ENCODE results near the gene SLC22A16. TPM values are rescaled to one million over a fixed set of nuclear protein-coding genes. Genes with fewer than 3 reads are reported as not detected.
A peak's percentile ranks its signal among the peaks of the same experiment; 100 is the strongest.
"Not testable (repeated sequence)": the region's sequence is repeated elsewhere in the genome, so short reads cannot be mapped to it uniquely, and the experiment has no call there.

Gene SLC22A16
- total RNA-seq, 1 experiment from 2014 or later: not detected

- H3K4me2 ChIP-seq (ENCODE audit: low read length): no peak overlapping the region
- no peaks in the 10 kb centered on the region for H3K27me3 ChIP-seq (ENCODE audit: low read length)
- no peaks in the 10 kb centered on the region for H3F3A ChIP-seq (ENCODE audit: low read length, unreplicated experiment)
- no peaks in the 10 kb centered on the region for H3K79me2 ChIP-seq (ENCODE audit: low read length)
- H3K36me3 ChIP-seq (ENCODE audit: low read depth, low read length): no peaks in the 10 kb centered on the region
- no peaks in the 10 kb centered on the region for H4K20me1 ChIP-seq (ENCODE audit: low read length)
- TF ChIP-seq EZH2phosphoT487 (IDR thresholded peaks at IDR 0.05; ENCODE audit: borderline replicate concordance, low read length): no peak
- TF ChIP-seq CTCF (conservative IDR thresholded peaks at IDR 0.05; ENCODE audit: low read depth, low read length): no peak
- no TSS peak for BruUV-seq (replicated peaks)
- H3K9me3 ChIP-seq (ENCODE audit: low read length): no peaks in the 10 kb centered on the region
- H2AFZ ChIP-seq (ENCODE audit: low read length): no peak overlapping the region
- no peak overlapping the region for H3K9ac ChIP-seq (ENCODE audit: low read length)
- no peak overlapping the region for H3K4me3 ChIP-seq (ENCODE audit: low read length)
- H3K4me1 ChIP-seq (ENCODE audit: insufficient read depth, low read length): peaks cover 51% of the 10 kb centered on the region
- intact Hi-C loops (cut with micrococcal nuclease): no loop called here
- ATAC-seq: no peak
- POLR2A ChIA-PET (ENCODE audit: unreplicated experiment): no interaction called here
- no peak overlapping the region for H3K27ac ChIP-seq (ENCODE audit: low read length)
- CTCF ChIA-PET: interaction anchor here (0.6 kb wide), 1 partner anchor 432 kb away, joined by 4 read pairs; no protein-coding TSS in a partner anchor
- H3K9me2 ChIP-seq (replicated peaks; ENCODE audit: low read length): no peaks in the 10 kb centered on the region
- DNase-seq: peak; percentile 77
Measured at GRCh38 chr6:110512991-110513390, 36.6 kb upstream of the SLC22A16 start.

- H2AFZ ChIP-seq (ENCODE audit: low read length); H3K27ac ChIP-seq (ENCODE audit: low read length); DNase-seq; POLR2A ChIA-PET (ENCODE audit: unreplicated experiment); intact Hi-C loops (cut with micrococcal nuclease); H3K4me3 ChIP-seq (ENCODE audit: low read length); BruUV-seq (replicated peaks); H3K79me2 ChIP-seq (ENCODE audit: low read length); H3K27me3 ChIP-seq (ENCODE audit: low read length); H4K20me1 ChIP-seq (ENCODE audit: low read length); H3K9ac ChIP-seq (ENCODE audit: low read length); H3K4me2 ChIP-seq (ENCODE audit: low read length); ATAC-seq; H3K9me2 ChIP-seq (replicated peaks; ENCODE audit: low read length); H3K9me3 ChIP-seq (ENCODE audit: low read length); H3F3A ChIP-seq (ENCODE audit: low read length, unreplicated experiment); H3K36me3 ChIP-seq (ENCODE audit: low read depth, low read length): not testable (repeated sequence)
- CTCF ChIA-PET: interaction anchor here (0.6 kb wide), 1 partner anchor 432 kb away, joined by 4 read pairs; no protein-coding TSS in a partner anchor
- H3K4me1 ChIP-seq (ENCODE audit: insufficient read depth, low read length): peaks cover 46% of the 10 kb centered on the region
Measured at GRCh38 chr6:110512549-110512948, 36.1 kb upstream of the SLC22A16 start.

- Histone ChIP-seq H3K27me3 (ENCODE audit: low read length) (no peaks in the 10 kb centered on the region), H3K9me3 (ENCODE audit: low read length) (no peaks in the 10 kb centered on the region), H4K20me1 (ENCODE audit: low read length) (no peaks in the 10 kb centered on the region), H2AFZ (ENCODE audit: low read length) (no peak overlapping the region), H3K4me1 (ENCODE audit: insufficient read depth, low read length) (peaks cover 37% of the 10 kb centered on the region), H3K4me2 (ENCODE audit: low read length) (no peak overlapping the region), H3K9me2 (replicated peaks; ENCODE audit: low read length) (no peaks in the 10 kb centered on the region), H3K9ac (ENCODE audit: low read length) (no peak overlapping the region), H3K27ac (ENCODE audit: low read length) (no peak overlapping the region), H3K36me3 (ENCODE audit: low read depth, low read length) (no peaks in the 10 kb centered on the region), H3K79me2 (ENCODE audit: low read length) (no peaks in the 10 kb centered on the region), H3F3A (ENCODE audit: low read length, unreplicated experiment) (no peaks in the 10 kb centered on the region), H3K4me3 (ENCODE audit: low read length) (no peak overlapping the region)
- peak; percentile 25 for DNase-seq
- ChIA-PET POLR2A (ENCODE audit: unreplicated experiment) (no interaction called here), CTCF (no interaction called here)
- TF ChIP-seq CTCF (conservative IDR thresholded peaks at IDR 0.05; ENCODE audit: low read depth, low read length): no peak
- TF ChIP-seq EZH2 (IDR thresholded peaks at IDR 0.05; ENCODE audit: low read length, unreplicated experiment): no peak
- TF ChIP-seq EZH2phosphoT487 (IDR thresholded peaks at IDR 0.05; ENCODE audit: borderline replicate concordance, low read length): no peak
- BruUV-seq (replicated peaks): no TSS peak
- ATAC-seq: no peak
- intact Hi-C loops (cut with micrococcal nuclease): no loop called here
Measured at GRCh38 chr6:110511401-110511800, 35.0 kb upstream of the SLC22A16 start.

Measured in PC-3 (cell line).